Endothelial cell of umbilical vein (primary cell): ENCODE data around the gene CTDSP1. TPM values are rescaled to one million over a fixed set of nuclear protein-coding genes. Genes with fewer than 3 reads are reported as not detected.

Experiments used
- BruUV-seq: library from RNA; stranded (reverse); fragments of 400-500 nt; replicated peaks from 2 replicates; lab custom pipeline; 2021; lab: Mats Ljungman, UMichigan
- CTCF ChIA-PET: fragments of 300-600, 350-600 bp; sonication (Branson Sonifier 250); formaldehyde crosslinking; loops from one replicate; lab custom pipeline; 2021; ENCODE audit warnings: antibody characterized with exemption, inconsistent platforms; lab: Charles Lee
- POLR2A ChIA-PET: fragments of 300-600, 350-600 bp; sonication (Branson Sonifier 250); formaldehyde crosslinking; loops from one replicate; lab custom pipeline; 2021; ENCODE audit warnings: antibody characterized with exemption, inconsistent platforms; lab: Charles Lee
- DNase-seq: peaks from one replicate; pipeline ENCODE4 v3.0.0-alpha.2; 2011; ENCODE audit warnings: low read depth, low spot score
- FAIRE-seq: peaks from 2 replicates; lab custom pipeline; 2011; peaks lifted over from hg19 to GRCh38; lab: Jason Lieb, UNC
- H2AFZ ChIP-seq: 2 replicates; pipeline ENCODE4 v1.6.0; 2012; ENCODE audit warnings: low read depth, low read length, control low read depth, inconsistent platforms
- H3K27ac ChIP-seq: 2 replicates; pipeline ENCODE4 v1.5.1; 2011; ENCODE audit warnings: low read depth, mild to moderate bottlenecking, control low read depth, low read length, moderate library complexity; ENCODE audit not compliant: insufficient read depth
- H3K27me3 ChIP-seq, 2 experiments: 2 replicates each; pipeline versions ENCODE4 v1.6.0 to v1.6.1; 2011; ENCODE audit warnings: low read length in 2 of 2, mixed read lengths in 1 of 2; ENCODE audit not compliant: control insufficient read depth in 2 of 2, insufficient read depth in 2 of 2
- H3K36me3 ChIP-seq, 2 experiments: 2 replicates in 1 of 2; 3 replicates in 1 of 2; pipeline ENCODE4 v1.5.1; 2011; ENCODE audit warnings: low read length in 2 of 2, mild to moderate bottlenecking in 1 of 2, moderate library complexity in 1 of 2; ENCODE audit not compliant: control insufficient read depth in 2 of 2, insufficient read depth in 2 of 2; ENCODE audit errors: extremely low read depth in 1 of 2
- H3K4me1 ChIP-seq: 3 replicates; pipeline ENCODE4 v1.5.1; 2011; ENCODE audit warnings: mild to moderate bottlenecking, low read length; ENCODE audit not compliant: control insufficient read depth, insufficient read depth; ENCODE audit errors: extremely low read depth
- H3K4me2 ChIP-seq: 2 replicates; pipeline ENCODE4 v1.6.1; 2011; ENCODE audit warnings: low read length, control low read depth, mixed read lengths; ENCODE audit not compliant: insufficient read depth
- H3K4me3 ChIP-seq, 3 experiments: fragments of 200-600 bp in 1 of 3; sonication (generic), shearing (Covaris generic) in 1 of 3; replicated peaks in 1 of 3; 2 replicates each; pipeline ENCODE4 v1.5.1; 2011 to 2016; ENCODE audit warnings: control low read depth in 3 of 3, low read length in 3 of 3, mild to moderate bottlenecking in 2 of 3, inconsistent platforms in 1 of 3, low read depth in 1 of 3, moderate library complexity in 1 of 3; ENCODE audit not compliant: insufficient read depth in 1 of 3
- H3K79me2 ChIP-seq: 2 replicates; pipeline ENCODE4 v1.6.0; 2012; ENCODE audit warnings: low read length, inconsistent platforms; ENCODE audit not compliant: control insufficient read depth, insufficient read depth
- H3K9ac ChIP-seq: replicated peaks from 2 replicates; pipeline ENCODE3; 2011; ENCODE audit warnings: low read length, control low read depth; ENCODE audit not compliant: insufficient read depth; ENCODE audit errors: extremely low read depth
- H3K9me1 ChIP-seq: replicated peaks from 3 replicates; pipeline ENCODE4 v1.6.0; 2011; ENCODE audit warnings: mild to moderate bottlenecking, low read length; ENCODE audit not compliant: control insufficient read depth, insufficient read depth; ENCODE audit errors: extremely low read depth
- H3K9me3 ChIP-seq: replicated peaks from 2 replicates; pipeline ENCODE4 v1.5.1; 2012; ENCODE audit warnings: low read length, inconsistent platforms; ENCODE audit not compliant: control insufficient read depth, insufficient read depth
- H4K20me1 ChIP-seq: replicated peaks from 2 replicates; pipeline ENCODE3; 2011; ENCODE audit warnings: mild to moderate bottlenecking, low read length; ENCODE audit not compliant: control insufficient read depth, insufficient read depth; ENCODE audit errors: extremely low read depth
- EZH2 ChIP-seq: IDR thresholded peaks from 2 replicates; pipeline ENCODE4 v1.6.1; 2012; ENCODE audit warnings: borderline replicate concordance, low read depth, mild to moderate bottlenecking, moderate library complexity, low read length, inconsistent platforms; ENCODE audit not compliant: severe bottlenecking
- FOS ChIP-seq: IDR thresholded peaks from 2 replicates; pipeline ENCODE4 v1.6.1; 2011; ENCODE audit warnings: mild to moderate bottlenecking, low read length, moderate library complexity, borderline replicate concordance; ENCODE audit not compliant: insufficient read depth
- GATA2 ChIP-seq: IDR thresholded peaks from 2 replicates; pipeline ENCODE4 v1.7.0; 2011; ENCODE audit warnings: low read depth, mild to moderate bottlenecking, moderate library complexity, mixed read lengths, low read length; ENCODE audit not compliant: insufficient read length, insufficient read depth
- JUN ChIP-seq: IDR thresholded peaks from 2 replicates; pipeline ENCODE4 v1.6.1; 2011; ENCODE audit warnings: borderline replicate concordance, low read depth; ENCODE audit not compliant: insufficient read length, insufficient read depth
- MYC ChIP-seq: IDR thresholded peaks from one replicate; pipeline ENCODE4 v1.6.1; 2011; ENCODE audit warnings: mild to moderate bottlenecking, low read depth, low read length
- POLR2A ChIP-seq: IDR thresholded peaks from 2 replicates; pipeline ENCODE4 v1.6.1; 2012; ENCODE audit warnings: low read depth, mild to moderate bottlenecking, control low read depth, low read length
- POLR2AphosphoS5 ChIP-seq: IDR thresholded peaks from 2 replicates; pipeline ENCODE4 v1.6.1; 2012; ENCODE audit warnings: low read depth, mild to moderate bottlenecking, control low read depth, low read length, moderate library complexity; ENCODE audit not compliant: insufficient read depth
- dilution Hi-C: fragments of 300-500 bp; cut with MboI; formaldehyde crosslinking; loops from one replicate; pipeline ENCODE4 v1.15.0; 2019; ENCODE audit warnings: low sequenced_read_pairs; ENCODE audit not compliant: extremely low pct_ligation_motif_present
- intact Hi-C: fragments of 100-400 bp; cut with micrococcal nuclease; formaldehyde crosslinking; loops from one replicate; pipeline ENCODE4 v1.10.0; 2022
- polyA plus RNA-seq, 4 experiments: library from polyadenylated mRNA; depleted of rRNA in 3 of 4; stranded (reverse) in 3 of 4; unstranded in 1 of 4; fragments of >200 nt; gene quantifications; 2 replicates each; pipeline versions ENCODE4 v1.2.1 to v1.2.3, GENCODE V29; 2011 to 2012; ENCODE audit warnings: missing spikeins in 1 of 4
- total RNA-seq: library from RNA; stranded (reverse); gene quantifications from 2 replicates; pipeline ENCODE4 v1.2.3, GENCODE V29; 2021
- TF ChIP-seq, protein P1 (sequence below), 2 donors: IDR thresholded peaks; 1 replicate in 1 of 2; 2 replicates in 1 of 2; pipeline ENCODE4 v1.5.1; 2011; ENCODE audit warnings: low read length in 2 of 2, mild to moderate bottlenecking in 2 of 2, moderate library complexity in 2 of 2, control low read depth in 1 of 2, inconsistent platforms in 1 of 2, low read depth in 1 of 2; ENCODE audit not compliant: insufficient read depth in 1 of 2; ENCODE audit errors: extremely low read depth in 1 of 2
- TF ChIP-seq, protein P2 (sequence below): IDR thresholded peaks from 2 replicates; pipeline ENCODE4 v1.6.1; 2011; ENCODE audit not compliant: insufficient read depth, insufficient read length

Gene CTDSP1
- total and polyA plus RNA-seq, 2 donors (not counting 3 experiments of a cell fraction or from before 2014, with no cell fraction given) = 86.1 to 112 TPM

DNA sequence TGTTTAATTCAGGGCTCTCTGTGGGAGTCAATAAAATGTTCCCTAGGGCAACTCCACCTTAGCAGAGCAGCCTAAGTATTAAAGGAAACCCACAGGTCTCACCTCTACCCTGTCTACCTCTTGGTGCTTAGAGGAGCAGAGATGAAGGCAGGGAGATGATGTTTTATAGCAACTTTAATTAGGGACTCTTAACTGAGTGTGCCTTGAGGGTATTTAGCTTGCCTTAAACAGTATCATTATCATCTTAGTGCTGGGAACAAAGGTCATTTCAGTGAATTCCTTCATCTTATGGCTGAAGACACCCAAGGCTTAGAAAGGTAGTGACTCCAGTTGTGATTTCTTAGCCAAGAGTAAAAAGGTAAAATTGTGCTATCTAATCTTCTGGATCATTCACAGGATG lies 45.9 kb downstream of the CTDSP1 start:
- no peak overlapping the region for H3K4me2 ChIP-seq
- DNase-seq = no peak
- H3K4me3 ChIP-seq = no peak overlapping the region
- no peak overlapping the region for H2AFZ ChIP-seq
- ChIA-PET CTCF (no interaction called here), POLR2A (no interaction called here)
- H3K9me1 ChIP-seq = no peaks in the 10 kb centered on the region
- peaks cover 12% of the 10 kb centered on the region for H3K4me1 ChIP-seq
- no peaks in the 10 kb centered on the region for H4K20me1 ChIP-seq
- H3K27me3 ChIP-seq = no peaks in the 10 kb centered on the region
- TF ChIP-seq, protein P1, sequence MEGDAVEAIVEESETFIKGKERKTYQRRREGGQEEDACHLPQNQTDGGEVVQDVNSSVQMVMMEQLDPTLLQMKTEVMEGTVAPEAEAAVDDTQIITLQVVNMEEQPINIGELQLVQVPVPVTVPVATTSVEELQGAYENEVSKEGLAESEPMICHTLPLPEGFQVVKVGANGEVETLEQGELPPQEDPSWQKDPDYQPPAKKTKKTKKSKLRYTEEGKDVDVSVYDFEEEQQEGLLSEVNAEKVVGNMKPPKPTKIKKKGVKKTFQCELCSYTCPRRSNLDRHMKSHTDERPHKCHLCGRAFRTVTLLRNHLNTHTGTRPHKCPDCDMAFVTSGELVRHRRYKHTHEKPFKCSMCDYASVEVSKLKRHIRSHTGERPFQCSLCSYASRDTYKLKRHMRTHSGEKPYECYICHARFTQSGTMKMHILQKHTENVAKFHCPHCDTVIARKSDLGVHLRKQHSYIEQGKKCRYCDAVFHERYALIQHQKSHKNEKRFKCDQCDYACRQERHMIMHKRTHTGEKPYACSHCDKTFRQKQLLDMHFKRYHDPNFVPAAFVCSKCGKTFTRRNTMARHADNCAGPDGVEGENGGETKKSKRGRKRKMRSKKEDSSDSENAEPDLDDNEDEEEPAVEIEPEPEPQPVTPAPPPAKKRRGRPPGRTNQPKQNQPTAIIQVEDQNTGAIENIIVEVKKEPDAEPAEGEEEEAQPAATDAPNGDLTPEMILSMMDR (IDR thresholded peaks at IDR 0.05; ENCODE audit: extremely low read depth in 1 of 2, insufficient read depth in 1 of 2, low read depth in 1 of 2, low read length in 2 of 2) = no peak
- no peak for TF ChIP-seq JUN
- TF ChIP-seq, protein P2, sequence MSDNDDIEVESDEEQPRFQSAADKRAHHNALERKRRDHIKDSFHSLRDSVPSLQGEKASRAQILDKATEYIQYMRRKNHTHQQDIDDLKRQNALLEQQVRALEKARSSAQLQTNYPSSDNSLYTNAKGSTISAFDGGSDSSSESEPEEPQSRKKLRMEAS = no peak
- TF ChIP-seq GATA2 = no peak
- TF ChIP-seq EZH2 = no peak
- no peak for TF ChIP-seq POLR2A
- TF ChIP-seq MYC = no peak
- no peak for TF ChIP-seq FOS
- TF ChIP-seq POLR2AphosphoS5 = no peak
- FAIRE-seq = no peak
- H3K9me3 ChIP-seq = no peaks in the 10 kb centered on the region
- H3K27ac ChIP-seq = no peak overlapping the region
- H3K9ac ChIP-seq = no peak overlapping the region
- dilution Hi-C loops (no loop called here), intact Hi-C loops (no loop called here)
- no peaks in the 10 kb centered on the region for H3K79me2 ChIP-seq
- H3K36me3 ChIP-seq = no peaks in the 10 kb centered on the region
- BruUV-seq = no TSS peak
